ENCODE results near the gene SHROOM1. TPM values are rescaled to one million over a fixed set of nuclear protein-coding genes. Genes with fewer than 3 reads are reported as not detected.

The SHROOM1 gene
- total and polyA plus RNA-seq, 9 of the 15 experiments (the other 6 are each of a cell fraction or from before 2014, with no cell fraction given): 0.44 to 26.5 (median 11.9) TPM

DNA sequence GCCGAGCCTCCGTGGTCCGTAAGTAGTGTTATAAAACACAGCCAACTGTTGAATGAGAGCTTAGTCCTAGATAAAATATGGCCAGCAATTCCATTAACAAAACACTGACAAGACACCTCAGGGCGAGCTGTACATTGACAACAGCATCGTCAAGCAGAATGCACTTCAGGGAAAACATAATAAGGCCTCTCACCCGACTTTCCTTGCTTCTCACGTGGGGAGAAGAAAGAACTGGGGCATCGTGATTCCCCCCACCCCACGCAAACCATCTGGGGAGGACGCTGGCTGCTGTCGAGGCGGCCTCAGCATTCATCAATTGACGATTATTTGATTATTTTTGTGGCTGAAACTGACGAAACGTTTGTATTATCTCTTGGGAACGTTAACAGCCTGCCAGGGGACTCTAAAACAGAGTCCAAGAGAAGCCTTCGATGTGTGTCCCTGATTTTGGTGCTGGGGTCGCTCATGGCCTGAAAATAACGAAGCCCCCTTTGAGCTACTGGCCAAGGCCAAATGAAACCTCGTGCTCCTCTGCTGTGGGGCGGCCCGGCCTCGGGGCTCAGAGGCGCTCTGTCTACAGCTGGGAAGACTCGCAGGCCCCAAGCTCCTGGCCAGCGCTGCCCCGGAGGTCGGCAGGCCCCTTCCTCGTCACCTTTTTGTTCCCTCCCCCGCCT is 35.4 kb upstream of the SHROOM1 start (continued):
- TF ChIP-seq ETS2 (tag; IDR thresholded peaks at IDR 0.05; ENCODE audit: borderline replicate concordance, poor library complexity, severe bottlenecking) (no peak), ZBTB12 (CRISPR knock-in tag; IDR thresholded peaks at IDR 0.05) (no peak), PHB (CRISPR knock-in tag; IDR thresholded peaks at IDR 0.05) (0 out of 2 replicates have a peak, but pooled peaks have one; percentile 65), ERF (CRISPR knock-in tag; IDR thresholded peaks at IDR 0.05) (peak; percentile 63; the same call in 1 of the 2 replicates), MITF (IDR thresholded peaks at IDR 0.05) (no peak), L3MBTL2 (IDR thresholded peaks at IDR 0.05) (peak; percentile 98), PTBP1 (IDR thresholded peaks at IDR 0.05; ENCODE audit: low read depth, low read length) (no peak), PHF20 (IDR thresholded peaks at IDR 0.05; ENCODE audit: partially characterized antibody) (peak; percentile 50), NFE2L1 (tag; IDR thresholded peaks at IDR 0.05; ENCODE audit: borderline replicate concordance, low read depth) (no peak), KLF10 (CRISPR knock-in tag; IDR thresholded peaks at IDR 0.05) (no peak), SNRNP70 (optimal IDR thresholded peaks at IDR 0.05; ENCODE audit: low read depth, low read length) (no peak), SUPT5H (IDR thresholded peaks at IDR 0.05) (no peak), AFF1 (IDR thresholded peaks at IDR 0.05; ENCODE audit: low read depth in 1 of 2, partially characterized antibody in 2 of 2) (no peak), ZFP36 (IDR thresholded peaks at IDR 0.05; ENCODE audit: low read depth, low read length, partially characterized antibody) (no peak), POLR2G (IDR thresholded peaks at IDR 0.05; ENCODE audit: low read depth, low read length) (no peak), ELF4 (CRISPR knock-in tag; IDR thresholded peaks at IDR 0.05) (no peak), E2F3 (CRISPR knock-in tag; IDR thresholded peaks at IDR 0.05) (peak; percentile 53; the same call in 1 of the 2 replicates)
- TF ChIP-seq, protein P1, sequence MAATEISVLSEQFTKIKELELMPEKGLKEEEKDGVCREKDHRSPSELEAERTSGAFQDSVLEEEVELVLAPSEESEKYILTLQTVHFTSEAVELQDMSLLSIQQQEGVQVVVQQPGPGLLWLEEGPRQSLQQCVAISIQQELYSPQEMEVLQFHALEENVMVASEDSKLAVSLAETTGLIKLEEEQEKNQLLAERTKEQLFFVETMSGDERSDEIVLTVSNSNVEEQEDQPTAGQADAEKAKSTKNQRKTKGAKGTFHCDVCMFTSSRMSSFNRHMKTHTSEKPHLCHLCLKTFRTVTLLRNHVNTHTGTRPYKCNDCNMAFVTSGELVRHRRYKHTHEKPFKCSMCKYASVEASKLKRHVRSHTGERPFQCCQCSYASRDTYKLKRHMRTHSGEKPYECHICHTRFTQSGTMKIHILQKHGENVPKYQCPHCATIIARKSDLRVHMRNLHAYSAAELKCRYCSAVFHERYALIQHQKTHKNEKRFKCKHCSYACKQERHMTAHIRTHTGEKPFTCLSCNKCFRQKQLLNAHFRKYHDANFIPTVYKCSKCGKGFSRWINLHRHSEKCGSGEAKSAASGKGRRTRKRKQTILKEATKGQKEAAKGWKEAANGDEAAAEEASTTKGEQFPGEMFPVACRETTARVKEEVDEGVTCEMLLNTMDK (IDR thresholded peaks at IDR 0.05; ENCODE audit: borderline replicate concordance, insufficient read depth, low read depth, low read length, poor library complexity, severe bottlenecking): no peak
- TF ChIP-seq, protein P2, sequence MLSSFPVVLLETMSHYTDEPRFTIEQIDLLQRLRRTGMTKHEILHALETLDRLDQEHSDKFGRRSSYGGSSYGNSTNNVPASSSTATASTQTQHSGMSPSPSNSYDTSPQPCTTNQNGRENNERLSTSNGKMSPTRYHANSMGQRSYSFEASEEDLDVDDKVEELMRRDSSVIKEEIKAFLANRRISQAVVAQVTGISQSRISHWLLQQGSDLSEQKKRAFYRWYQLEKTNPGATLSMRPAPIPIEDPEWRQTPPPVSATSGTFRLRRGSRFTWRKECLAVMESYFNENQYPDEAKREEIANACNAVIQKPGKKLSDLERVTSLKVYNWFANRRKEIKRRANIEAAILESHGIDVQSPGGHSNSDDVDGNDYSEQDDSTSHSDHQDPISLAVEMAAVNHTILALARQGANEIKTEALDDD (IDR thresholded peaks at IDR 0.05): no peak

All from K562 (cell line).